H9 (cell line): ENCODE measurements around the gene NEU3. TPM values are rescaled to one million over a fixed set of nuclear protein-coding genes. Genes with fewer than 3 reads are reported as not detected.

Source experiments
- DNase-seq: peaks from one replicate; pipeline ENCODE4 v3.0.0-alpha.2; 2017
- H2AFZ ChIP-seq: one replicate; pipeline ENCODE4 v1.6.1; 2013; ENCODE audit warnings: mild to moderate bottlenecking, low read length, control low read depth, moderate library complexity
- H2AK5ac ChIP-seq: 2 replicates; pipeline ENCODE4 v1.6.1; 2013; ENCODE audit warnings: low read length, control low read depth, mixed read lengths; ENCODE audit not compliant: insufficient read length
- H2BK120ac ChIP-seq: one replicate; pipeline ENCODE4 v1.6.1; 2013; ENCODE audit warnings: low read depth, mild to moderate bottlenecking, low read length, control low read depth, inconsistent platforms; ENCODE audit not compliant: poor library complexity, severe bottlenecking
- H2BK12ac ChIP-seq: 2 replicates; pipeline ENCODE4 v1.6.1; 2013; ENCODE audit warnings: low read length, control low read depth, mixed read lengths, low read depth; ENCODE audit not compliant: insufficient read length
- H2BK15ac ChIP-seq: 2 replicates; pipeline ENCODE4 v1.6.1; 2013; ENCODE audit warnings: low read depth, low read length, control low read depth
- H2BK20ac ChIP-seq: one replicate; pipeline ENCODE4 v1.6.1; 2013; ENCODE audit warnings: low read depth, mild to moderate bottlenecking, low read length, control low read depth, inconsistent platforms; ENCODE audit not compliant: poor library complexity, severe bottlenecking
- H2BK5ac ChIP-seq: 2 replicates; pipeline ENCODE4 v1.6.1; 2013; ENCODE audit warnings: low read length, control low read depth, mixed read lengths; ENCODE audit not compliant: insufficient read length
- H3K14ac ChIP-seq: 2 replicates; pipeline ENCODE4 v1.6.1; 2013; ENCODE audit warnings: low read length, control low read depth; ENCODE audit not compliant: insufficient read depth
- H3K18ac ChIP-seq: 2 replicates; pipeline ENCODE4 v1.6.1; 2013; ENCODE audit warnings: low read depth, mild to moderate bottlenecking, mixed read lengths, low read length, control low read depth; ENCODE audit not compliant: insufficient read length
- H3K23ac ChIP-seq: 2 replicates; pipeline ENCODE4 v1.6.1; 2013; ENCODE audit warnings: low read length, control low read depth, mixed read lengths, low read depth; ENCODE audit not compliant: insufficient read length
- H3K23me2 ChIP-seq: 2 replicates; pipeline ENCODE4 v1.6.1; 2013; ENCODE audit warnings: low read depth, mild to moderate bottlenecking, mixed read lengths, low read length, control low read depth; ENCODE audit not compliant: insufficient read length, poor library complexity, severe bottlenecking
- H3K27ac ChIP-seq: 2 replicates; pipeline ENCODE4 v1.5.1; 2013; ENCODE audit warnings: low read length, control low read depth, mixed read lengths, low read depth; ENCODE audit not compliant: insufficient read length
- H3K27me3 ChIP-seq: 2 replicates; pipeline ENCODE4 v1.6.1; 2013; ENCODE audit warnings: low read length, control low read depth, inconsistent platforms; ENCODE audit not compliant: insufficient read depth
- H3K4ac ChIP-seq: 2 replicates; pipeline ENCODE4 v1.6.1; 2013; ENCODE audit warnings: low read depth, mild to moderate bottlenecking, control low read depth, inconsistent platforms, low read length, moderate library complexity
- H3K4me1 ChIP-seq: 2 replicates; pipeline ENCODE4 v1.6.1; 2013; ENCODE audit warnings: low read length, control low read depth, inconsistent platforms; ENCODE audit not compliant: insufficient read depth
- H3K4me2 ChIP-seq: 2 replicates; pipeline ENCODE4 v1.6.1; 2013; ENCODE audit warnings: low read length, control low read depth, mixed read lengths; ENCODE audit not compliant: insufficient read length, insufficient read depth
- H3K56ac ChIP-seq: 2 replicates; pipeline ENCODE4 v1.6.1; 2013; ENCODE audit warnings: low read depth, mild to moderate bottlenecking, mixed read lengths, low read length, control low read depth; ENCODE audit not compliant: insufficient read length
- H3K79me1 ChIP-seq: 2 replicates; pipeline ENCODE4 v1.6.1; 2013; ENCODE audit warnings: low read depth, mild to moderate bottlenecking, moderate library complexity, low read length, control low read depth, inconsistent platforms; ENCODE audit not compliant: insufficient read depth, poor library complexity, severe bottlenecking
- H3K79me2 ChIP-seq: 2 replicates; pipeline ENCODE4 v1.6.1; 2013; ENCODE audit warnings: low read length, control low read depth, inconsistent platforms; ENCODE audit not compliant: insufficient read depth
- H3K9ac ChIP-seq: 2 replicates; pipeline ENCODE4 v1.6.1; 2013; ENCODE audit warnings: low read length, control low read depth, mixed read lengths; ENCODE audit not compliant: insufficient read length; ENCODE audit errors: extremely low read depth
- H3K9me3 ChIP-seq: one replicate; pipeline ENCODE4 v1.6.1; 2013; ENCODE audit warnings: low read depth, low read length, inconsistent platforms; ENCODE audit not compliant: control insufficient read depth
- H3T11ph ChIP-seq: one replicate; pipeline ENCODE4 v1.6.1; 2013; ENCODE audit warnings: mild to moderate bottlenecking, low read length, control low read depth, inconsistent platforms
- H4K20me1 ChIP-seq: one replicate; pipeline ENCODE4 v1.6.1; 2013; ENCODE audit not compliant: control insufficient read depth, insufficient read length, insufficient read depth
- H4K5ac ChIP-seq: 2 replicates; pipeline ENCODE4 v1.6.1; 2013; ENCODE audit warnings: low read depth, mild to moderate bottlenecking, mixed read lengths, low read length, control low read depth; ENCODE audit not compliant: insufficient read length
- H4K8ac ChIP-seq: replicated peaks from 2 replicates; pipeline ENCODE4 v1.6.1; 2013; ENCODE audit warnings: low read length, control low read depth, mixed read lengths, low read depth; ENCODE audit not compliant: insufficient read length
- H4K91ac ChIP-seq: 2 replicates; pipeline ENCODE4 v1.6.1; 2013; ENCODE audit warnings: low read depth, mild to moderate bottlenecking, moderate library complexity, mixed read lengths, low read length, control low read depth; ENCODE audit not compliant: insufficient read length
- H3K27ac Mint-ChIP-seq, 3 experiments: 2 replicates in 2 of 3; 3 replicates in 1 of 3; pipeline ENCODE4 v1.8.0; 2020 to 2021; ENCODE audit warnings: mixed read lengths in 3 of 3, mild to moderate bottlenecking in 1 of 3, moderate library complexity in 1 of 3
- H3K27me3 Mint-ChIP-seq: 2 replicates; pipeline ENCODE4 v1.8.0; 2021; ENCODE audit warnings: low read depth, mild to moderate bottlenecking, moderate library complexity, mixed read lengths
- H3K36me3 Mint-ChIP-seq, 3 experiments: 2 replicates in 2 of 3; 3 replicates in 1 of 3; pipeline ENCODE4 v1.8.0; 2020 to 2021; ENCODE audit warnings: low read depth in 3 of 3, mixed read lengths in 3 of 3; ENCODE audit not compliant: insufficient read depth in 1 of 3
- H3K4me1 Mint-ChIP-seq, 2 experiments: 2 replicates each; pipeline ENCODE4 v1.8.0; 2020; ENCODE audit warnings: mixed read lengths in 2 of 2
- H3K4me3 Mint-ChIP-seq, 2 experiments: 2 replicates in 1 of 2; 3 replicates in 1 of 2; pipeline ENCODE4 v1.8.0; 2020 to 2021; ENCODE audit warnings: mild to moderate bottlenecking in 2 of 2, mixed read lengths in 2 of 2, moderate library complexity in 1 of 2
- H3K9me3 Mint-ChIP-seq, 2 experiments: 2 replicates in 1 of 2; 3 replicates in 1 of 2; pipeline ENCODE4 v1.8.0; 2020; ENCODE audit warnings: mild to moderate bottlenecking in 2 of 2, mixed read lengths in 2 of 2, moderate library complexity in 1 of 2
- CTCF ChIP-seq: fragments of 200-600 bp; sonication (generic); conservative IDR thresholded peaks from 3 replicates; pipeline ENCODE4 v1.8.0; 2021; ENCODE audit warnings: antibody characterized with exemption, mild to moderate bottlenecking
- WGBS: extraction: QIAGEN DNeasy Blood & Tissue Kit; methylation state at CpG from one replicate; pipeline ENCODE4 v1.1.7; 2013; ENCODE audit warnings: missing lambda C conversion rate, low lambda C conversion rate, mixed read lengths; ENCODE audit not compliant: insufficient read length; ENCODE audit errors: extremely low coverage; 5-methylcytosine and 5-hydroxymethylcytosine counted together
- total RNA-seq: library from RNA; stranded (reverse); gene quantifications from 2 replicates; pipeline ENCODE4 v1.2.1, GENCODE V29; 2021

The NEU3 gene
- total RNA-seq, 1 experiment from 2014 or later = 15.9 TPM

GRCh38 chr11:74956397-74957015, 32.2 kb upstream of the NEU3 start:
- Mint-ChIP-seq H3K27me3 (no peaks in the 10 kb centered on the region), H3K36me3 (peaks cover 0 to 12% (median 6%) of the 10 kb centered on the region in 3 experiments; a peak in 5 of 7 replicates), H3K4me3 (no peak overlapping the region), H3K4me1 (peaks cover 6 to 13% of the 10 kb centered on the region in 2 experiments), H3K9me3 (no peaks in the 10 kb centered on the region), H3K27ac (no peak overlapping the region; a peak in 1 of 7 replicates)
- no peaks in the 10 kb centered on the region for H4K20me1 ChIP-seq
- H3K4me2 ChIP-seq = no peak overlapping the region
- H2BK15ac ChIP-seq = no peak overlapping the region
- H3K27me3 ChIP-seq = no peaks in the 10 kb centered on the region
- no CpG with 5 or more reads among the region's 4 CpGs for WGBS
- H2BK5ac ChIP-seq = no peak overlapping the region
- H3K4me1 ChIP-seq = no peaks in the 10 kb centered on the region
- no peak for DNase-seq
- H3T11ph ChIP-seq = no peak overlapping the region
- H2BK120ac ChIP-seq = no peak overlapping the region
- H3K23ac ChIP-seq = no peak overlapping the region
- no peaks in the 10 kb centered on the region for H3K23me2 ChIP-seq
- no peak overlapping the region for H2AK5ac ChIP-seq
- TF ChIP-seq CTCF = no peak
- no peak overlapping the region for H4K91ac ChIP-seq
- no peak overlapping the region for H3K56ac ChIP-seq
- H3K79me1 ChIP-seq = peaks cover 7% of the 10 kb centered on the region
- H2BK12ac ChIP-seq = no peak overlapping the region
- no peak overlapping the region for H3K14ac ChIP-seq
- peaks cover 16% of the 10 kb centered on the region for H3K79me2 ChIP-seq
- no peak overlapping the region for H3K27ac ChIP-seq
- no peaks in the 10 kb centered on the region for H3K9me3 ChIP-seq
- no peak overlapping the region for H3K4ac ChIP-seq
- H4K5ac ChIP-seq = no peak overlapping the region
- H2AFZ ChIP-seq = no peak overlapping the region
- no peak overlapping the region for H4K8ac ChIP-seq
- no peak overlapping the region for H3K9ac ChIP-seq
- no peak overlapping the region for H2BK20ac ChIP-seq
- no peak overlapping the region for H3K18ac ChIP-seq
